Measurements from ENCODE around the gene PECR. TPM values are rescaled to one million over a fixed set of nuclear protein-coding genes. Genes with fewer than 3 reads are reported as not detected.

PECR gene
- total RNA-seq, 1 experiment from 2014 or later = 26.0 TPM

- peak overlapping the region; percentile 84 for H2AFZ ChIP-seq (ENCODE audit: low read length)
- H3K79me2 ChIP-seq (ENCODE audit: low read length) = peaks cover 82% of the 10 kb centered on the region
- peak overlapping the region; percentile 95 for H3K4me2 ChIP-seq (ENCODE audit: low read length)
- H3K27me3 ChIP-seq (ENCODE audit: low read length) = no peaks in the 10 kb centered on the region
- H3K9me2 ChIP-seq (replicated peaks; ENCODE audit: low read length) = no peaks in the 10 kb centered on the region
- ATAC-seq (peak; percentile 94), DNase-seq (peak; percentile 99)
- H3K4me1 ChIP-seq (ENCODE audit: insufficient read depth, low read length) = peaks cover 39% of the 10 kb centered on the region
- TF ChIP-seq CTCF (conservative IDR thresholded peaks at IDR 0.05; ENCODE audit: low read depth, low read length) = peak; percentile 90
- no peak for TF ChIP-seq EZH2 (IDR thresholded peaks at IDR 0.05; ENCODE audit: low read length, unreplicated experiment)
- H3K4me3 ChIP-seq (ENCODE audit: low read length) = peak overlapping the region; percentile 72
- no peaks in the 10 kb centered on the region for H3K9me3 ChIP-seq (ENCODE audit: low read length)
- intact Hi-C loops (cut with micrococcal nuclease) = loop anchor here (10.0 kb wide), 1 partner anchor 380 kb away; the partner anchor contains the start of gene RPL37A
- peaks cover 6% of the 10 kb centered on the region for H3F3A ChIP-seq (ENCODE audit: low read length, unreplicated experiment)
- ChIA-PET POLR2A (ENCODE audit: unreplicated experiment) (interaction anchor here (0.6 kb wide), 1 partner anchor 33 kb away, joined by 3 read pairs; no protein-coding TSS in a partner anchor), CTCF (interaction anchor here (0.5 to 0.6 kb wide), 2 partner anchors 21 to 213 kb away, joined by 4 to 6 read pairs; no protein-coding TSS in a partner anchor)
- peaks cover 92% of the 10 kb centered on the region for H3K36me3 ChIP-seq (ENCODE audit: low read depth, low read length)
- 0 out of 2 replicates have a peak, but pooled peaks cover 18% of the 10 kb centered on the region for H4K20me1 ChIP-seq (ENCODE audit: low read length)
- no TSS peak for BruUV-seq (replicated peaks)
- H3K9ac ChIP-seq (ENCODE audit: low read length) = peak overlapping the region; percentile 94
- peak overlapping the region; percentile 76 for H3K27ac ChIP-seq (ENCODE audit: low read length)
Observed at GRCh38 chr2:216114714-216115531, 33.3 kb upstream of the PECR start.

- H2AFZ ChIP-seq (ENCODE audit: low read length) = no peak overlapping the region
- TF ChIP-seq CTCF (conservative IDR thresholded peaks at IDR 0.05; ENCODE audit: low read depth, low read length) (no peak), EZH2 (IDR thresholded peaks at IDR 0.05; ENCODE audit: low read length, unreplicated experiment) (no peak), EZH2phosphoT487 (IDR thresholded peaks at IDR 0.05; ENCODE audit: borderline replicate concordance, low read length) (no peak)
- no peaks in the 10 kb centered on the region for H3K27me3 ChIP-seq (ENCODE audit: low read length)
- H3K79me2 ChIP-seq (ENCODE audit: low read length) = peaks cover 86% of the 10 kb centered on the region
- intact Hi-C loops (cut with micrococcal nuclease) = loop anchor here (10.0 kb wide), 1 partner anchor 380 kb away; the partner anchor contains the start of gene RPL37A
- CTCF ChIA-PET = interaction anchor here (0.5 to 0.6 kb wide), 2 partner anchors 22 to 213 kb away, joined by 4 to 6 read pairs; no protein-coding TSS in a partner anchor
- no peak overlapping the region for H3K4me2 ChIP-seq (ENCODE audit: low read length)
- no peak overlapping the region for H3K4me3 ChIP-seq (ENCODE audit: low read length)
- 0 out of 2 replicates have a peak, but pooled peaks cover 18% of the 10 kb centered on the region for H4K20me1 ChIP-seq (ENCODE audit: low read length)
- H3K4me1 ChIP-seq (ENCODE audit: insufficient read depth, low read length) = peaks cover 39% of the 10 kb centered on the region
- ATAC-seq (peak; percentile 35), DNase-seq (no peak)
- H3K9me3 ChIP-seq (ENCODE audit: low read length) = no peaks in the 10 kb centered on the region
- H3F3A ChIP-seq (ENCODE audit: low read length, unreplicated experiment) = peaks cover 6% of the 10 kb centered on the region
- peaks cover 86% of the 10 kb centered on the region for H3K36me3 ChIP-seq (ENCODE audit: low read depth, low read length)
- no peaks in the 10 kb centered on the region for H3K9me2 ChIP-seq (replicated peaks; ENCODE audit: low read length)
- BruUV-seq (replicated peaks) = no TSS peak
- POLR2A ChIA-PET (ENCODE audit: unreplicated experiment) = interaction anchor here (0.6 kb wide), 1 partner anchor 32 kb away, joined by 3 read pairs; no protein-coding TSS in a partner anchor
- H3K9ac ChIP-seq (ENCODE audit: low read length) = no peak overlapping the region
- H3K27ac ChIP-seq (ENCODE audit: low read length) = no peak overlapping the region
Observed at GRCh38 chr2:216114382-216114713, 32.7 kb upstream of the PECR start.
